Measurements from ENCODE around the gene GPC2.
A peak's percentile ranks its signal among the peaks of the same experiment; 100 is the strongest.

The GPC2 gene

GRCh38 chr7:100119970-100120732 lies 57.0 kb downstream of the GPC2 start:
- DNase-seq (ENCODE audit: low read depth): peak; percentile 54
